Peyer's patch (tissue), 4 donors: ENCODE data around the gene CCDC160.

Experiments
- CTCF ChIP-seq, 6 experiments: fragments of 450-650 bp in 4 of 6; fragments of 200-600 bp in 2 of 6; sonication (generic) in 1 of 6; IDR thresholded peaks; one replicate each; pipeline ENCODE4 v1.5.1; 2017 to 2019; ENCODE audit warnings: antibody characterized with exemption in 6 of 6, mild to moderate bottlenecking in 3 of 6, moderate library complexity in 1 of 6
- POLR2A ChIP-seq, 2 donors: fragments of 450-650 bp; IDR thresholded peaks; one replicate each; pipeline ENCODE4 v1.5.1; 2017; ENCODE audit warnings: antibody characterized with exemption in 2 of 2, mild to moderate bottlenecking in 2 of 2, moderate library complexity in 2 of 2

GRCh38 chrX:134251241-134251640 is 14.3 kb downstream of the CCDC160 start:
- no peak for TF ChIP-seq POLR2A (IDR thresholded peaks at IDR 0.05)
- no peak for TF ChIP-seq CTCF (IDR thresholded peaks at IDR 0.05)
